ENCODE results near the gene OR4D11. TPM values are rescaled to one million over a fixed set of nuclear protein-coding genes. Genes with fewer than 3 reads are reported as not detected.

OR4D11 gene
- total and polyA plus RNA-seq, 10 of the 15 experiments (the other 5 are each of a cell fraction or from before 2014, with no cell fraction given) = not detected

- in situ Hi-C loops (cut with MboI) = loop anchor here (5.0 to 10.0 kb wide), 5 partner anchors 114 to 978 kb away; partner anchors contain the start of genes DTX4, LPXN, MPEG1 and MS4A6A
- ChIA-PET CTCF (interaction anchor here (1.9 kb wide), 1 partner anchor 15 kb away, joined by 5 read pairs; no protein-coding TSS in a partner anchor), RAD21 (ENCODE audit: unreplicated experiment) (no interaction called here), SMC1A (ENCODE audit: uncharacterized antibody, unreplicated experiment) (interaction anchor here (1.0 kb wide), 1 partner anchor 14 kb away, joined by 3 read pairs; no protein-coding TSS in a partner anchor), POLR2A (interaction anchor here (0.6 kb wide), 1 partner anchor 114 kb away, joined by 4 read pairs; no protein-coding TSS in a partner anchor)
- Histone ChIP-seq H3K4me3 (no peak overlapping the region), H3K4me1 (ENCODE audit: control insufficient read depth, insufficient read depth, low read length) (no peaks in the 10 kb centered on the region), H3K36me3 (ENCODE audit: control insufficient read depth in 2 of 2, insufficient read depth in 2 of 2, low read length in 1 of 2) (no peaks in the 10 kb centered on the region), H4K20me1 (ENCODE audit: control insufficient read depth, insufficient read depth) (no peaks in the 10 kb centered on the region), H3K79me2 (ENCODE audit: control insufficient read depth, insufficient read depth, low read length) (no peaks in the 10 kb centered on the region), H3K27me3 (replicated peaks in 1 of 2; ENCODE audit: control insufficient read depth in 2 of 2, insufficient read depth in 2 of 2, low read length in 1 of 2) (no peaks in the 10 kb centered on the region), H3K9me3 (replicated peaks; ENCODE audit: control insufficient read depth, insufficient read depth, low read length) (no peaks in the 10 kb centered on the region), H3K9ac (ENCODE audit: control insufficient read depth, insufficient read depth, low read length) (no peak overlapping the region), H3K4me2 (ENCODE audit: control insufficient read depth, insufficient read depth) (no peak overlapping the region), H3K27ac (ENCODE audit: control insufficient read depth, insufficient read depth) (no peak overlapping the region), H2AFZ (ENCODE audit: control insufficient read depth, low read depth, low read length) (no peak overlapping the region)
- DNase-seq (ENCODE audit: low read depth, low spot score) = no peak
- no peak for TF ChIP-seq ATF2 (IDR thresholded peaks at IDR 0.05; ENCODE audit: low read length)
- no peak for TF ChIP-seq ZBED1 (IDR thresholded peaks at IDR 0.05; ENCODE audit: borderline replicate concordance)
- no peak for TF ChIP-seq TARDBP (IDR thresholded peaks at IDR 0.05; ENCODE audit: borderline replicate concordance)
- TF ChIP-seq BCLAF1 (IDR thresholded peaks at IDR 0.05) = no peak
- no peak for TF ChIP-seq ELK1 (IDR thresholded peaks at IDR 0.05; ENCODE audit: low read depth, low read length)
- TF ChIP-seq YBX1 (IDR thresholded peaks at IDR 0.05) = no peak
- no peak for TF ChIP-seq FOXM1 (IDR thresholded peaks at IDR 0.05; ENCODE audit: low read depth, low read length)
- TF ChIP-seq GABPA (IDR thresholded peaks at IDR 0.05; ENCODE audit: low read depth) = no peak
- TF ChIP-seq FOS (IDR thresholded peaks at IDR 0.05; ENCODE audit: borderline replicate concordance, extremely low read depth, insufficient read length) = no peak
- TF ChIP-seq ZNF217 (IDR thresholded peaks at IDR 0.05) = no peak
- TF ChIP-seq POLR2AphosphoS2 (IDR thresholded peaks at IDR 0.05; ENCODE audit: low read depth, low read length) = no peak
- TF ChIP-seq RB1 (IDR thresholded peaks at IDR 0.05; ENCODE audit: borderline replicate concordance) = no peak
- TF ChIP-seq, protein P1, sequence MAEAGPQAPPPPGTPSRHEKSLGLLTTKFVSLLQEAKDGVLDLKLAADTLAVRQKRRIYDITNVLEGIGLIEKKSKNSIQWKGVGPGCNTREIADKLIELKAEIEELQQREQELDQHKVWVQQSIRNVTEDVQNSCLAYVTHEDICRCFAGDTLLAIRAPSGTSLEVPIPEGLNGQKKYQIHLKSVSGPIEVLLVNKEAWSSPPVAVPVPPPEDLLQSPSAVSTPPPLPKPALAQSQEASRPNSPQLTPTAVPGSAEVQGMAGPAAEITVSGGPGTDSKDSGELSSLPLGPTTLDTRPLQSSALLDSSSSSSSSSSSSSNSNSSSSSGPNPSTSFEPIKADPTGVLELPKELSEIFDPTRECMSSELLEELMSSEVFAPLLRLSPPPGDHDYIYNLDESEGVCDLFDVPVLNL (IDR thresholded peaks at IDR 0.05; ENCODE audit: low read depth, low read length) = no peak
- TF ChIP-seq ATF7 (IDR thresholded peaks at IDR 0.05; ENCODE audit: low read depth) = no peak
- TF ChIP-seq IRF4 (IDR thresholded peaks at IDR 0.05; ENCODE audit: low read depth, low read length) = no peak
- TF ChIP-seq TAF1 (IDR thresholded peaks at IDR 0.05; ENCODE audit: borderline replicate concordance, low read depth, low read length) = no peak
- TF ChIP-seq ESRRA (IDR thresholded peaks at IDR 0.05; ENCODE audit: low read length) = no peak
- WGBS (ENCODE audit: insufficient coverage, insufficient replicate concordance, low lambda C conversion rate, missing lambda C conversion rate) = 66% methylated on average over 2 of the region's 2 CpGs
- BruUV-seq (replicated peaks) = no TSS peak
- ATAC-seq = no peak
- no peak for FAIRE-seq
- intact Hi-C loops (cut with micrococcal nuclease; ENCODE audit: unreplicated experiment) = loop anchor here (5.0 to 10.0 kb wide), 3 partner anchors 64 to 978 kb away; partner anchors contain the start of genes LPXN, OSBP and ZFP91
Measured at GRCh38 chr11:59552844-59553243, 49.5 kb downstream of the OR4D11 start.
